Kidney (tissue), 14 donors: ENCODE measurements around the gene VSIG2. TPM values are rescaled to one million over a fixed set of nuclear protein-coding genes. Genes with fewer than 3 reads are reported as not detected.

Source experiments
- DNase-seq, 5 donors: peaks; one replicate each; pipeline ENCODE4 v3.0.0-alpha.2; 2013 to 2020
- FAIRE-seq: peaks from 2 replicates; lab custom pipeline; 2012; peaks lifted over from hg19 to GRCh38; lab: Jason Lieb, UNC
- H3K27ac ChIP-seq, 2 donors: one replicate each; pipeline ENCODE4 v1.7.0; 2013; ENCODE audit warnings: low read depth in 2 of 2, low read length in 2 of 2, inconsistent platforms in 1 of 2
- H3K27me3 ChIP-seq: one replicate; pipeline ENCODE4 v1.7.1; 2013; ENCODE audit warnings: low read length, inconsistent platforms; ENCODE audit not compliant: control insufficient read depth, insufficient read depth
- H3K36me3 ChIP-seq, 3 donors: one replicate each; pipeline versions ENCODE4 v1.7.0 to v1.7.1; 2013; ENCODE audit warnings: low read length in 3 of 3, control low read depth in 1 of 3, inconsistent platforms in 1 of 3; ENCODE audit not compliant: insufficient read depth in 3 of 3, control insufficient read depth in 2 of 3
- H3K4me1 ChIP-seq, 3 donors: one replicate each; pipeline versions ENCODE4 v1.7.0 to v1.7.1; 2013; ENCODE audit warnings: low read length in 3 of 3, inconsistent platforms in 1 of 3, low read depth in 1 of 3; ENCODE audit not compliant: control insufficient read depth in 2 of 3, insufficient read depth in 2 of 3
- H3K4me3 ChIP-seq, 3 donors: one replicate each; pipeline versions ENCODE4 v1.7.0 to v1.8.1; 2013; ENCODE audit warnings: low read length in 3 of 3, control low read depth in 1 of 3, inconsistent platforms in 1 of 3
- H3K9ac ChIP-seq, 3 donors: one replicate each; pipeline versions ENCODE4 v1.7.0 to v1.7.1; 2013; ENCODE audit warnings: low read length in 3 of 3, control low read depth in 1 of 3, inconsistent platforms in 1 of 3
- H3K9me3 ChIP-seq, 3 donors: one replicate each; pipeline versions ENCODE4 v1.7.0 to v1.7.1; 2013; ENCODE audit warnings: low read length in 3 of 3, control low read depth in 1 of 3, inconsistent platforms in 1 of 3; ENCODE audit not compliant: control insufficient read depth in 2 of 3, insufficient read depth in 1 of 3
- CTCF ChIP-seq: IDR thresholded peaks from 3 replicates; pipeline ENCODE4 v1.5.1; 2012; ENCODE audit warnings: mild to moderate bottlenecking, moderate library complexity, borderline replicate concordance; ENCODE audit not compliant: insufficient read depth; ENCODE audit errors: extremely low read depth
- intact Hi-C: fragments of 100-400 bp; cut with DNase I; formaldehyde crosslinking; loops from one replicate; pipeline ENCODE4 v1.11.1; 2022
- polyA plus RNA-seq: library from polyadenylated mRNA; stranded (reverse); fragments of 350-450 nt; fragmentation: Illumina TruSeq; extraction: RNeasy Lipid Tissue Mini Kit (QIAGEN cat#74804); gene quantifications from one replicate; pipeline ENCODE4 v1.2.3, GENCODE V29; 2014; ENCODE audit warnings: low read depth, low replicate concordance; ENCODE audit not compliant: insufficient read depth
- total RNA-seq: library from RNA; stranded (reverse); fragmentation: NEBNext Ultra II Directional; extraction: Animal tissue kit (Norgen Biotek cat#: 25700); gene quantifications from one replicate; pipeline ENCODE4 v1.2.1, GENCODE V29; 2021
- donor health status: control.
- donor health status: control.
- donor health status: control.
- donor health status: control.
- donor health status: control.
- donor health status: DM: yes; HTN: yes; CAD: no.
- donor health status: Normal renal cell carcinoma (clear cell type).

Gene VSIG2
- total and polyA plus RNA-seq, 2 donors from 2014 or later: 3.9 to 11.7 TPM

- Histone ChIP-seq H3K27ac (peak overlapping the region; percentile 82 to 91), H3K4me1 (peaks cover 6 to 25% (median 19%) of the 10 kb centered on the region in 3 donors), H3K4me3 (peak overlapping the region; percentile 30 to 72 (median 61)), H3K9me3 (no peaks in the 10 kb centered on the region), H3K9ac (peak overlapping the region in 2 of 3 donors; percentile 51 to 76), H3K27me3 (peaks cover 26% of the 10 kb centered on the region), H3K36me3 (peaks cover 0 to 3% (median 0%) of the 10 kb centered on the region in 3 donors)
- TF ChIP-seq CTCF: no peak
- peak; percentile 39 to 78 (median 66) for DNase-seq
- FAIRE-seq: no peak
- intact Hi-C loops: loop anchor here (5.0 kb wide), 1 partner anchor 88 kb away; the partner anchor contains the start of genes SIAE and SPA17
Measured at GRCh38 chr11:124760205-124760652, 8.2 kb upstream of the VSIG2 start.

GRCh38 chr11:124759266-124760204 lies 7.5 kb upstream of the VSIG2 start:
- intact Hi-C loops: loop anchor here (5.0 kb wide), 1 partner anchor 87 kb away; the partner anchor contains the start of genes SIAE and SPA17
- Histone ChIP-seq H3K4me3 (peak overlapping the region; percentile 30 to 72 (median 61)), H3K9me3 (no peaks in the 10 kb centered on the region), H3K27me3 (peaks cover 26% of the 10 kb centered on the region), H3K27ac (peak overlapping the region; percentile 82 to 91), H3K4me1 (peaks cover 6 to 21% (median 13%) of the 10 kb centered on the region in 3 donors), H3K36me3 (peaks cover 0 to 3% (median 0%) of the 10 kb centered on the region in 3 donors), H3K9ac (peak overlapping the region in 2 of 3 donors; percentile 51 to 76)
- TF ChIP-seq CTCF: no peak
- peak; percentile 47 to 85 (median 66) for DNase-seq
- no peak for FAIRE-seq

GRCh38 chr11:124758355-124759265 lies 6.6 kb upstream of the VSIG2 start:
- Histone ChIP-seq H3K4me1 (peaks cover 0 to 13% (median 4%) of the 10 kb centered on the region in 3 donors), H3K4me3 (peak overlapping the region; percentile 2 to 72 (median 30)), H3K27ac (peak overlapping the region; percentile 67 to 91), H3K9ac (peak overlapping the region in 1 of 3 donors; percentile 76), H3K27me3 (peaks cover 26% of the 10 kb centered on the region), H3K36me3 (peaks cover 0 to 3% (median 0%) of the 10 kb centered on the region in 3 donors), H3K9me3 (no peaks in the 10 kb centered on the region)
- DNase-seq (peak; percentile 85 to 94 (median 92)), FAIRE-seq (no peak)
- peak; percentile 76 for TF ChIP-seq CTCF
- intact Hi-C loops: no loop called here
